Measurements from ENCODE around the gene CACNA2D1. TPM values are rescaled to one million over a fixed set of nuclear protein-coding genes. Genes with fewer than 3 reads are reported as not detected.

Gene CACNA2D1
- total RNA-seq, 3 donors from 2014 or later (not counting 1 experiment from before 2014, with no cell fraction given): not detected

- H3K36me3 Mint-ChIP-seq: no peaks in the 10 kb centered on the region
- H3K4me1 Mint-ChIP-seq: no peaks in the 10 kb centered on the region
- H3K4me1 ChIP-seq (ENCODE audit: control insufficient read depth, insufficient read depth, low read length): no peaks in the 10 kb centered on the region
- H3K4me3 Mint-ChIP-seq: no peak overlapping the region
- H3K9me3 ChIP-seq (ENCODE audit: control insufficient read depth, insufficient read depth, low read length): peaks cover 5% of the 10 kb centered on the region
- H3K4me3 ChIP-seq (ENCODE audit: low read length): no peak overlapping the region
- TF ChIP-seq CTCF (IDR thresholded peaks at IDR 0.05): no peak
- no peak overlapping the region for H3K27ac Mint-ChIP-seq
- peaks cover 2 to 6% of the 10 kb centered on the region in 2 donors for H3K9me3 Mint-ChIP-seq
- WGBS (ENCODE audit: insufficient coverage): 95% methylated on average over 9 of the region's 9 CpGs
- intact Hi-C loops (cut with micrococcal nuclease): no loop called here
- ATAC-seq (no peak), DNase-seq (no peak)
- no peaks in the 10 kb centered on the region for H3K36me3 ChIP-seq (ENCODE audit: control insufficient read depth, insufficient read depth, low read length)
- no peaks in the 10 kb centered on the region for H3K27me3 Mint-ChIP-seq (ENCODE audit: low read depth in 2 of 2)
- no peaks in the 10 kb centered on the region for H3K27me3 ChIP-seq (ENCODE audit: control insufficient read depth, insufficient read depth, low read length)
- no peak overlapping the region for H3K27ac ChIP-seq (ENCODE audit: low read length)
Observed at GRCh38 chr7:82202965-82203364, 240.6 kb downstream of the CACNA2D1 start.

GRCh38 chr7:82202107-82202506 lies 241.5 kb downstream of the CACNA2D1 start:
- Histone ChIP-seq H3K27me3 (ENCODE audit: control insufficient read depth, insufficient read depth, low read length) (no peaks in the 10 kb centered on the region), H3K4me3 (ENCODE audit: low read length) (no peak overlapping the region), H3K9me3 (ENCODE audit: control insufficient read depth, insufficient read depth, low read length) (peaks cover 5% of the 10 kb centered on the region), H3K4me1 (ENCODE audit: control insufficient read depth, insufficient read depth, low read length) (no peaks in the 10 kb centered on the region), H3K36me3 (ENCODE audit: control insufficient read depth, insufficient read depth, low read length) (no peaks in the 10 kb centered on the region), H3K27ac (ENCODE audit: low read length) (no peak overlapping the region)
- H3K4me1 Mint-ChIP-seq: no peaks in the 10 kb centered on the region
- H3K27ac Mint-ChIP-seq: no peak overlapping the region
- WGBS (ENCODE audit: insufficient coverage): 92% methylated on average over 13 of the region's 13 CpGs
- intact Hi-C loops (cut with micrococcal nuclease): no loop called here
- DNase-seq: no peak
- no peak overlapping the region for H3K4me3 Mint-ChIP-seq
- no peak for TF ChIP-seq CTCF (IDR thresholded peaks at IDR 0.05)
- no peak for ATAC-seq
- no peaks in the 10 kb centered on the region for H3K36me3 Mint-ChIP-seq
- H3K27me3 Mint-ChIP-seq (ENCODE audit: low read depth in 2 of 2): no peaks in the 10 kb centered on the region
- H3K9me3 Mint-ChIP-seq: peaks cover 2 to 6% of the 10 kb centered on the region in 2 donors

GRCh38 chr7:82200601-82201000 lies 243.0 kb downstream of the CACNA2D1 start:
- Mint-ChIP-seq H3K4me1 (no peaks in the 10 kb centered on the region), H3K27ac (no peak overlapping the region), H3K9me3 (peaks cover 7 to 11% of the 10 kb centered on the region in 2 donors), H3K36me3 (no peaks in the 10 kb centered on the region), H3K27me3 (ENCODE audit: low read depth in 2 of 2) (no peaks in the 10 kb centered on the region), H3K4me3 (no peak overlapping the region)
- H3K27ac ChIP-seq (ENCODE audit: low read length): no peak overlapping the region
- DNase-seq: no peak
- no peak overlapping the region for H3K4me3 ChIP-seq (ENCODE audit: low read length)
- H3K27me3 ChIP-seq (ENCODE audit: control insufficient read depth, insufficient read depth, low read length): no peaks in the 10 kb centered on the region
- no peaks in the 10 kb centered on the region for H3K4me1 ChIP-seq (ENCODE audit: control insufficient read depth, insufficient read depth, low read length)
- intact Hi-C loops (cut with micrococcal nuclease): no loop called here
- TF ChIP-seq CTCF (IDR thresholded peaks at IDR 0.05): no peak
- H3K9me3 ChIP-seq (ENCODE audit: control insufficient read depth, insufficient read depth, low read length): peaks cover 5% of the 10 kb centered on the region
- H3K36me3 ChIP-seq (ENCODE audit: control insufficient read depth, insufficient read depth, low read length): no peaks in the 10 kb centered on the region
- 89% methylated on average over 2 of the region's 2 CpGs for WGBS (ENCODE audit: insufficient coverage)
- ATAC-seq: no peak

GRCh38 chr7:82194016-82194643 lies 249.4 kb downstream of the CACNA2D1 start:
- Mint-ChIP-seq H3K36me3 (no peaks in the 10 kb centered on the region), H3K27me3 (ENCODE audit: low read depth in 2 of 2) (no peaks in the 10 kb centered on the region), H3K27ac (no peak overlapping the region), H3K4me3 (no peak overlapping the region), H3K4me1 (no peaks in the 10 kb centered on the region), H3K9me3 (peaks cover 10 to 11% of the 10 kb centered on the region in 2 donors)
- intact Hi-C loops (cut with micrococcal nuclease): loop anchor here (5.0 kb wide), 1 partner anchor 1117 kb away; no protein-coding TSS in a partner anchor
- Histone ChIP-seq H3K36me3 (ENCODE audit: control insufficient read depth, insufficient read depth, low read length) (no peaks in the 10 kb centered on the region), H3K9me3 (ENCODE audit: control insufficient read depth, insufficient read depth, low read length) (no peaks in the 10 kb centered on the region), H3K4me1 (ENCODE audit: control insufficient read depth, insufficient read depth, low read length) (no peaks in the 10 kb centered on the region), H3K4me3 (ENCODE audit: low read length) (no peak overlapping the region), H3K27ac (ENCODE audit: low read length) (no peak overlapping the region), H3K27me3 (ENCODE audit: control insufficient read depth, insufficient read depth, low read length) (no peaks in the 10 kb centered on the region)
- 80% methylated on average over 3 of the region's 3 CpGs for WGBS (ENCODE audit: insufficient coverage)
- ATAC-seq (no peak), DNase-seq (no peak)
- no peak for TF ChIP-seq CTCF (IDR thresholded peaks at IDR 0.05)
